ENCODE measurements around the gene CHAMP1. TPM values are rescaled to one million over a fixed set of nuclear protein-coding genes. Genes with fewer than 3 reads are reported as not detected.

The CHAMP1 gene
- total RNA-seq, 2 experiments from 2014 or later = 11.0 to 12.2 TPM

DNA sequence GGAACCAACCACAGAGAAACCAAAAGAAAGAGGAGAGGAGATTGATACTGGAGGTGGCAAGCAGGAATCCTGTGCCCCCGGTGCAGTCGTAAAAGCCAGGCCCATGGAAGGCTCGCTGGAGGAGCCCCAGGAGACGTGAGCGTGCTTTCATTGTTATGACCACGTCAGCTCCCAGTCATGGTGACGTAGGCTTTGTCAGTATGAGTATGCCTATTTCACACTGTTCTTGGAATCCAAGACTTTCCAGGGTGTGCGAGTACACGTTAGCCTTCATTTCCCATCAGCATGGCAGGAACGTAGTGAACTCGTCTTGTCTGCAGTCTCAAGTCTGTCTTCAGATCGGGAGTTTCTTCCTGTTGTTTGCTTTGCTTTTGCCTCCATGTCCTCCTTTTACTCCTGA is 15.4 kb upstream of the CHAMP1 start:
- DNase-seq (no peak), ATAC-seq (ENCODE audit: poor library complexity) (no peak)
- H3K4me3 Mint-ChIP-seq = no peak overlapping the region
- intact Hi-C loops (cut with DNase I, micrococcal nuclease) = no loop called here
- no peaks in the 10 kb centered on the region for H3K4me1 ChIP-seq (ENCODE audit: insufficient read depth, low read length)
- H3K27me3 Mint-ChIP-seq = no peaks in the 10 kb centered on the region
- CTCF ChIA-PET = no interaction called here
- POLR2A ChIA-PET = no interaction called here
- H3K36me3 ChIP-seq (ENCODE audit: insufficient read depth, low read length) = peaks cover 52% of the 10 kb centered on the region
- no peak overlapping the region for H3K27ac ChIP-seq (ENCODE audit: low read depth in 1 of 2, low read length in 2 of 2)
- no peaks in the 10 kb centered on the region for H3K9me3 Mint-ChIP-seq
- no peak overlapping the region for H3K4me3 ChIP-seq (ENCODE audit: low read length)
- H3K9me3 ChIP-seq (ENCODE audit: control insufficient read depth in 1 of 2, insufficient read depth in 1 of 2, low read length in 2 of 2) = no peaks in the 10 kb centered on the region
- no peaks in the 10 kb centered on the region for H3K27me3 ChIP-seq (ENCODE audit: control insufficient read depth in 1 of 2, insufficient read depth in 2 of 2, low read length in 2 of 2)
- TF ChIP-seq, protein P1, sequence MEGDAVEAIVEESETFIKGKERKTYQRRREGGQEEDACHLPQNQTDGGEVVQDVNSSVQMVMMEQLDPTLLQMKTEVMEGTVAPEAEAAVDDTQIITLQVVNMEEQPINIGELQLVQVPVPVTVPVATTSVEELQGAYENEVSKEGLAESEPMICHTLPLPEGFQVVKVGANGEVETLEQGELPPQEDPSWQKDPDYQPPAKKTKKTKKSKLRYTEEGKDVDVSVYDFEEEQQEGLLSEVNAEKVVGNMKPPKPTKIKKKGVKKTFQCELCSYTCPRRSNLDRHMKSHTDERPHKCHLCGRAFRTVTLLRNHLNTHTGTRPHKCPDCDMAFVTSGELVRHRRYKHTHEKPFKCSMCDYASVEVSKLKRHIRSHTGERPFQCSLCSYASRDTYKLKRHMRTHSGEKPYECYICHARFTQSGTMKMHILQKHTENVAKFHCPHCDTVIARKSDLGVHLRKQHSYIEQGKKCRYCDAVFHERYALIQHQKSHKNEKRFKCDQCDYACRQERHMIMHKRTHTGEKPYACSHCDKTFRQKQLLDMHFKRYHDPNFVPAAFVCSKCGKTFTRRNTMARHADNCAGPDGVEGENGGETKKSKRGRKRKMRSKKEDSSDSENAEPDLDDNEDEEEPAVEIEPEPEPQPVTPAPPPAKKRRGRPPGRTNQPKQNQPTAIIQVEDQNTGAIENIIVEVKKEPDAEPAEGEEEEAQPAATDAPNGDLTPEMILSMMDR (IDR thresholded peaks at IDR 0.05) = no peak
- H3K4me1 Mint-ChIP-seq (ENCODE audit: low read depth) = no peaks in the 10 kb centered on the region
- H3K27ac Mint-ChIP-seq = no peak overlapping the region
- peaks cover 64% of the 10 kb centered on the region for H3K36me3 Mint-ChIP-seq (ENCODE audit: low read depth)

DNA sequence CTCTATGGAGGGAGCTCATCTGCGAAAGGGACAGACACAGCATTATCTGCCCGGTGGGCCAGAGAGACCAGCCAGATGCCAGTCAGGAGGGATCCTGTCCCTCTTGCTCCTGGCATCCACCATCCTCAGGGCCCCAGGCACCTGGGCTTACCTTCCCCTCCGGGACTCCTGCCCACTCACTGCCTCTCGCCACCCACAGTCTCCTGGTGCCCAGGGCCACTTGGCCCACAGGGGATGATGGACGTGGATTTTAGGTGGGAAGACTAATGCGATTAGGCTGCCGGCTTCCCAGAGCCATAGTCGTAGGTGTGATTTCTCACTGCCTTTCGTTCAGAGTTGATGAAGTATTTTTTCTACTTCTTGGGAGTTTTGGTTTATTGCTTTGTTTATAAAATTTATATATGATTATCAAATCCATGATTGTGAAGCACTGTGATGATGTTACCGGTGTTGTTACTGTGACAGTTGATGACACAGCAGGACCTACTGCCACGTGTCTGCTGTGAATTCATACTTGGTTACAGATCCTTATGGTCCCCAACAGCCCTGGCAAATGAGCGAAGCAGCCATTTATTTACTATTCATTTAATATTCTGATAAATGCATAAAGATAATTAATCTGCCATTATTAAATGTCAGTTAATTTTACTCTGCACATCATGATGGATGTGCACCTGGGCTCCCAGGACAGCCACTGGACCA is 14.5 kb upstream of the CHAMP1 start:
- no peak for DNase-seq
- H3K4me3 ChIP-seq (ENCODE audit: low read length) = no peak overlapping the region
- H3K9me3 Mint-ChIP-seq = no peaks in the 10 kb centered on the region
- peaks cover 58% of the 10 kb centered on the region for H3K36me3 ChIP-seq (ENCODE audit: insufficient read depth, low read length)
- TF ChIP-seq, protein P1 (IDR thresholded peaks at IDR 0.05) = no peak
- no peaks in the 10 kb centered on the region for H3K27me3 Mint-ChIP-seq
- no peak overlapping the region for H3K4me3 Mint-ChIP-seq
- peaks cover 65% of the 10 kb centered on the region for H3K36me3 Mint-ChIP-seq (ENCODE audit: low read depth)
- no peak overlapping the region for H3K27ac Mint-ChIP-seq
- no peaks in the 10 kb centered on the region for H3K4me1 ChIP-seq (ENCODE audit: insufficient read depth, low read length)
- POLR2A ChIA-PET = no interaction called here
- intact Hi-C loops (cut with DNase I, micrococcal nuclease) = no loop called here
- CTCF ChIA-PET = no interaction called here
- H3K27ac ChIP-seq (ENCODE audit: low read depth in 1 of 2, low read length in 2 of 2) = no peak overlapping the region
- no peaks in the 10 kb centered on the region for H3K27me3 ChIP-seq (ENCODE audit: control insufficient read depth in 1 of 2, insufficient read depth in 2 of 2, low read length in 2 of 2)
- H3K9me3 ChIP-seq (ENCODE audit: control insufficient read depth in 1 of 2, insufficient read depth in 1 of 2, low read length in 2 of 2) = no peaks in the 10 kb centered on the region
- ATAC-seq (ENCODE audit: poor library complexity) = no peak
- H3K4me1 Mint-ChIP-seq (ENCODE audit: low read depth) = no peaks in the 10 kb centered on the region

DNA sequence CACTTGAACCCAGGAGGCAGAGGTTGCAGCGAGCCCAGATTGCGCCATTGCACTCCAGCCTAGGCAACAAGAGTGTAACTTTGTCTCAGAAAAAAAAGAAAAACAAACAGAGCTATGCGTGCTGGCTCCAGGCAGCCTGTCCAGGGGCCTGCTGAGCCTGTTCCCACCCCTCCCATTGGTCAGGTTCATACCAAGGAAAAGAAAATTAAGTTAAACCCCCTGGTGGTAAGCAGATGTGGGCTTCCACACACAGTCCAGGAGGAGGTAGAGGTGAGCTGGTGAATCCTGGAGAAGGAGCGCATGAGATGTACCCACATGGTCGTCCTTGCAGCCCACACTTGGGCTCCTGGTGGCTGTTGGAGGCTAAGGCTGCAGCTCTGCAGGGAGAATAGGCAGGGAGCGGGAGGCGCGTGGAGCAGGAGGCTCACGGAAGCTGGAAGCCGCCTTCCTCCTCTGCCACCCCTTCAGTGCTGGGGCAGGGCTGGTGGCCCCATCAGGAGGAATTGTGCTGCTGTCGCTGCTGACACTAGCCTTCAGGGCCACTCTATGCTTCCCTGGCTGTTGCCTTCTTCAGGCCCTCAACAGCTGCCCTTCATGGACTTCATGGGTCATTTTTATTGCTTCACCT is 10.5 kb upstream of the CHAMP1 start:
- CTCF ChIA-PET = no interaction called here
- TF ChIP-seq, protein P1 (IDR thresholded peaks at IDR 0.05) = no peak
- Mint-ChIP-seq H3K9me3 (no peaks in the 10 kb centered on the region), H3K27me3 (no peaks in the 10 kb centered on the region), H3K36me3 (ENCODE audit: low read depth) (peaks cover 58% of the 10 kb centered on the region), H3K27ac (no peak overlapping the region), H3K4me1 (ENCODE audit: low read depth) (no peaks in the 10 kb centered on the region), H3K4me3 (no peak overlapping the region)
- POLR2A ChIA-PET = no interaction called here
- Histone ChIP-seq H3K27me3 (ENCODE audit: control insufficient read depth in 1 of 2, insufficient read depth in 2 of 2, low read length in 2 of 2) (no peaks in the 10 kb centered on the region), H3K4me3 (ENCODE audit: low read length) (no peak overlapping the region), H3K27ac (ENCODE audit: low read depth in 1 of 2, low read length in 2 of 2) (no peak overlapping the region), H3K9me3 (ENCODE audit: control insufficient read depth in 1 of 2, insufficient read depth in 1 of 2, low read length in 2 of 2) (no peaks in the 10 kb centered on the region), H3K4me1 (ENCODE audit: insufficient read depth, low read length) (no peaks in the 10 kb centered on the region), H3K36me3 (ENCODE audit: insufficient read depth, low read length) (peaks cover 53% of the 10 kb centered on the region)
- intact Hi-C loops (cut with DNase I, micrococcal nuclease) = no loop called here
- DNase-seq (no peak), ATAC-seq (ENCODE audit: poor library complexity) (no peak)

Measured in CD4-positive, alpha-beta T cell (primary cell).